Neural cell (in vitro differentiated cells): ENCODE measurements around the gene USP22. TPM values are rescaled to one million over a fixed set of nuclear protein-coding genes. Genes with fewer than 3 reads are reported as not detected.

ENCODE experiments used
- H2AFZ ChIP-seq: fragments of 200-600, 300-800 bp; sonication (generic), shearing (Covaris generic); 2 replicates; pipeline ENCODE4 v1.6.0; 2014; ENCODE audit warnings: low read depth, mild to moderate bottlenecking, antibody characterized with exemption, low read length, moderate library complexity
- H3F3A ChIP-seq: fragments of 200-600 bp; shearing (Covaris generic); 2 replicates; pipeline ENCODE4 v1.6.1; 2016; ENCODE audit warnings: mild to moderate bottlenecking, moderate library complexity, mixed read lengths, antibody characterized with exemption, low read length; ENCODE audit not compliant: insufficient read depth, poor library complexity, severe bottlenecking
- H3K27ac ChIP-seq: fragments of 200-600, 300-800 bp; sonication (generic), shearing (Covaris generic); 2 replicates; pipeline ENCODE4 v1.5.1; 2014; ENCODE audit warnings: mild to moderate bottlenecking, low read length, moderate library complexity
- H3K27me3 ChIP-seq: fragments of 300-800, 200-600 bp; sonication (generic), shearing (Covaris generic); 2 replicates; pipeline ENCODE4 v1.6.0; 2014; ENCODE audit warnings: mild to moderate bottlenecking, low read depth, low read length, moderate library complexity; ENCODE audit not compliant: insufficient read depth
- H3K36me3 ChIP-seq: fragments of 300-800, 200-600 bp; sonication (generic), shearing (Covaris generic); 2 replicates; pipeline ENCODE4 v1.5.1; 2014; ENCODE audit warnings: mild to moderate bottlenecking, antibody characterized with exemption, low read length, moderate library complexity; ENCODE audit not compliant: insufficient read depth
- H3K4me2 ChIP-seq: fragments of 300-800, 200-600 bp; sonication (generic), shearing (Covaris generic); 2 replicates; pipeline ENCODE4 v1.6.0; 2014; ENCODE audit warnings: mild to moderate bottlenecking, low read length
- H3K4me3 ChIP-seq: fragments of 300-800, 200-600 bp; sonication (generic), shearing (Covaris generic); 2 replicates; pipeline ENCODE4 v1.5.1; 2014; ENCODE audit warnings: mild to moderate bottlenecking, low read length, moderate library complexity
- H3K79me2 ChIP-seq: fragments of 200-600 bp; shearing (Covaris generic); replicated peaks from 2 replicates; pipeline ENCODE4 v1.6.0; 2014; ENCODE audit warnings: mild to moderate bottlenecking, low read length, moderate library complexity; ENCODE audit not compliant: insufficient read depth
- H3K9ac ChIP-seq: fragments of 300-800, 200-600 bp; sonication (generic), shearing (Covaris generic); 2 replicates; pipeline ENCODE4 v1.6.1; 2016; ENCODE audit warnings: mild to moderate bottlenecking, low read length, mixed read lengths
- H3K9me2 ChIP-seq: fragments of 200-600 bp; shearing (Covaris generic); 2 replicates; pipeline ENCODE4 v1.6.1; 2016; ENCODE audit warnings: mild to moderate bottlenecking, low read length, mixed read lengths; ENCODE audit not compliant: insufficient read depth
- H3K9me3 ChIP-seq: fragments of 200-600, 300-800 bp; sonication (generic), shearing (Covaris generic); 2 replicates; pipeline ENCODE4 v1.6.1; 2016; ENCODE audit warnings: mild to moderate bottlenecking, mixed run types, low read length, moderate library complexity, mixed read lengths
- H4K20me1 ChIP-seq: fragments of 200-600 bp; shearing (Covaris generic); 2 replicates; pipeline ENCODE4 v1.6.1; 2016; ENCODE audit warnings: mild to moderate bottlenecking, mixed run types; ENCODE audit not compliant: insufficient read depth
- EP300 ChIP-seq: fragments of 450-650 bp; conservative IDR thresholded peaks from 2 replicates; pipeline ENCODE4 v1.6.1; 2014; ENCODE audit warnings: antibody characterized with exemption, mild to moderate bottlenecking, moderate library complexity; ENCODE audit not compliant: poor library complexity, severe bottlenecking
- EZH2 ChIP-seq: fragments of 200-600, 300-800 bp; shearing (Covaris generic), sonication (generic); IDR thresholded peaks from 2 replicates; pipeline ENCODE4 v1.6.1; 2014; ENCODE audit warnings: antibody characterized with exemption, low read length, borderline replicate concordance, mild to moderate bottlenecking; ENCODE audit not compliant: insufficient read depth, poor library complexity, severe bottlenecking
- MXI1 ChIP-seq: fragments of 450-650 bp; conservative IDR thresholded peaks from 2 replicates; pipeline ENCODE4 v1.6.1; 2014; ENCODE audit warnings: antibody characterized with exemption, mild to moderate bottlenecking; ENCODE audit not compliant: poor library complexity, severe bottlenecking
- POLR2AphosphoS5 ChIP-seq: IDR thresholded peaks from 2 replicates; pipeline ENCODE4 v1.6.1; 2012
- RAD21 ChIP-seq: fragments of 450-650 bp; conservative IDR thresholded peaks from 2 replicates; pipeline ENCODE4 v1.6.1; 2014; ENCODE audit warnings: antibody characterized with exemption, mild to moderate bottlenecking, moderate library complexity
- SMC3 ChIP-seq: fragments of 450-650 bp; conservative IDR thresholded peaks from 2 replicates; pipeline ENCODE4 v1.6.1; 2014; ENCODE audit warnings: antibody characterized with exemption, mild to moderate bottlenecking, moderate library complexity; ENCODE audit not compliant: poor library complexity
- TAF1 ChIP-seq: IDR thresholded peaks from 2 replicates; pipeline ENCODE4 v1.6.1; 2012; ENCODE audit warnings: low read depth
- polyA plus RNA-seq: library from polyadenylated mRNA; depleted of rRNA; stranded (reverse); fragments of >200 nt; gene quantifications from 2 replicates; pipeline ENCODE4 v1.2.3, GENCODE V29; 2014
- TF ChIP-seq, protein P1 (sequence below): fragments of 450-650 bp; IDR thresholded peaks from 2 replicates; pipeline ENCODE4 v1.5.1; 2014; ENCODE audit warnings: antibody characterized with exemption, mild to moderate bottlenecking, moderate library complexity; ENCODE audit not compliant: poor library complexity, severe bottlenecking
- TF ChIP-seq, protein P2 (sequence below): IDR thresholded peaks from 2 replicates; pipeline ENCODE4 v1.6.1; 2012; ENCODE audit warnings: borderline replicate concordance

USP22 gene
- polyA plus RNA-seq, 1 donor from 2014 or later: 269 TPM

GRCh38 chr17:20966870-20967269 lies 75.9 kb downstream of the USP22 start:
- Histone ChIP-seq H4K20me1 (no peaks in the 10 kb centered on the region), H3F3A (no peaks in the 10 kb centered on the region), H3K36me3 (no peaks in the 10 kb centered on the region), H3K4me3 (no peak overlapping the region), H2AFZ (no peak overlapping the region), H3K4me2 (no peak overlapping the region), H3K27me3 (no peaks in the 10 kb centered on the region), H3K9me3 (no peaks in the 10 kb centered on the region), H3K27ac (no peak overlapping the region), H3K9ac (no peak overlapping the region), H3K9me2 (no peaks in the 10 kb centered on the region), H3K79me2 (no peaks in the 10 kb centered on the region)
- TF ChIP-seq POLR2AphosphoS5: no peak

DNA sequence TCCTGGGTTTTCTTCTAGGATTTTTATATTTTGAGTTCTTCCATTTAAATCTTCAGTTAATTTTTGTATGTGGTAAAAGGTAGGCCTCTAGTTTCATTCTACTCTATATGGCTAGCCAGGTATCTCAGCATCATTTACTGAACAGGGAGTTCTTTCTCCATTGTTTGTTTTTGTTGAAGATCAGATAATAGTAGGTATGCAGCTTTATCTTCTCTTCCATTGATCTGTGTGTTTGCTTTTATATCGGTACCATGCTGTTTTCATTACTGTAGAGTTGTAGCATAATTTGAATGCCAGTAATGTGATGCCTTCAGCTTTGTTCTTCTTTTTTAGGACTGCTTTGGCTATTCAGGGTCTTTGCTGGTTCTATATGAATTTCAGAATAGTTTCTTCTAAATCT lies 77.3 kb downstream of the USP22 start:
- Histone ChIP-seq H2AFZ (no peak overlapping the region), H3K79me2 (no peaks in the 10 kb centered on the region), H3K9me2 (no peaks in the 10 kb centered on the region), H3K27me3 (no peaks in the 10 kb centered on the region), H4K20me1 (no peaks in the 10 kb centered on the region), H3K9ac (no peak overlapping the region), H3K9me3 (no peaks in the 10 kb centered on the region), H3K27ac (no peak overlapping the region), H3K4me2 (no peak overlapping the region), H3K36me3 (peaks cover 3% of the 10 kb centered on the region), H3F3A (no peaks in the 10 kb centered on the region), H3K4me3 (no peak overlapping the region)
- TF ChIP-seq, protein P1, sequence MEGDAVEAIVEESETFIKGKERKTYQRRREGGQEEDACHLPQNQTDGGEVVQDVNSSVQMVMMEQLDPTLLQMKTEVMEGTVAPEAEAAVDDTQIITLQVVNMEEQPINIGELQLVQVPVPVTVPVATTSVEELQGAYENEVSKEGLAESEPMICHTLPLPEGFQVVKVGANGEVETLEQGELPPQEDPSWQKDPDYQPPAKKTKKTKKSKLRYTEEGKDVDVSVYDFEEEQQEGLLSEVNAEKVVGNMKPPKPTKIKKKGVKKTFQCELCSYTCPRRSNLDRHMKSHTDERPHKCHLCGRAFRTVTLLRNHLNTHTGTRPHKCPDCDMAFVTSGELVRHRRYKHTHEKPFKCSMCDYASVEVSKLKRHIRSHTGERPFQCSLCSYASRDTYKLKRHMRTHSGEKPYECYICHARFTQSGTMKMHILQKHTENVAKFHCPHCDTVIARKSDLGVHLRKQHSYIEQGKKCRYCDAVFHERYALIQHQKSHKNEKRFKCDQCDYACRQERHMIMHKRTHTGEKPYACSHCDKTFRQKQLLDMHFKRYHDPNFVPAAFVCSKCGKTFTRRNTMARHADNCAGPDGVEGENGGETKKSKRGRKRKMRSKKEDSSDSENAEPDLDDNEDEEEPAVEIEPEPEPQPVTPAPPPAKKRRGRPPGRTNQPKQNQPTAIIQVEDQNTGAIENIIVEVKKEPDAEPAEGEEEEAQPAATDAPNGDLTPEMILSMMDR: no peak
- TF ChIP-seq POLR2AphosphoS5 (no peak), RAD21 (no peak), EZH2 (no peak), EP300 (no peak), SMC3 (no peak), MXI1 (no peak), TAF1 (no peak)
- TF ChIP-seq, protein P2, sequence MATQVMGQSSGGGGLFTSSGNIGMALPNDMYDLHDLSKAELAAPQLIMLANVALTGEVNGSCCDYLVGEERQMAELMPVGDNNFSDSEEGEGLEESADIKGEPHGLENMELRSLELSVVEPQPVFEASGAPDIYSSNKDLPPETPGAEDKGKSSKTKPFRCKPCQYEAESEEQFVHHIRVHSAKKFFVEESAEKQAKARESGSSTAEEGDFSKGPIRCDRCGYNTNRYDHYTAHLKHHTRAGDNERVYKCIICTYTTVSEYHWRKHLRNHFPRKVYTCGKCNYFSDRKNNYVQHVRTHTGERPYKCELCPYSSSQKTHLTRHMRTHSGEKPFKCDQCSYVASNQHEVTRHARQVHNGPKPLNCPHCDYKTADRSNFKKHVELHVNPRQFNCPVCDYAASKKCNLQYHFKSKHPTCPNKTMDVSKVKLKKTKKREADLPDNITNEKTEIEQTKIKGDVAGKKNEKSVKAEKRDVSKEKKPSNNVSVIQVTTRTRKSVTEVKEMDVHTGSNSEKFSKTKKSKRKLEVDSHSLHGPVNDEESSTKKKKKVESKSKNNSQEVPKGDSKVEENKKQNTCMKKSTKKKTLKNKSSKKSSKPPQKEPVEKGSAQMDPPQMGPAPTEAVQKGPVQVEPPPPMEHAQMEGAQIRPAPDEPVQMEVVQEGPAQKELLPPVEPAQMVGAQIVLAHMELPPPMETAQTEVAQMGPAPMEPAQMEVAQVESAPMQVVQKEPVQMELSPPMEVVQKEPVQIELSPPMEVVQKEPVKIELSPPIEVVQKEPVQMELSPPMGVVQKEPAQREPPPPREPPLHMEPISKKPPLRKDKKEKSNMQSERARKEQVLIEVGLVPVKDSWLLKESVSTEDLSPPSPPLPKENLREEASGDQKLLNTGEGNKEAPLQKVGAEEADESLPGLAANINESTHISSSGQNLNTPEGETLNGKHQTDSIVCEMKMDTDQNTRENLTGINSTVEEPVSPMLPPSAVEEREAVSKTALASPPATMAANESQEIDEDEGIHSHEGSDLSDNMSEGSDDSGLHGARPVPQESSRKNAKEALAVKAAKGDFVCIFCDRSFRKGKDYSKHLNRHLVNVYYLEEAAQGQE: no peak

- Histone ChIP-seq H3K27ac (no peak overlapping the region), H3K36me3 (peaks cover 3% of the 10 kb centered on the region), H3K9me3 (no peaks in the 10 kb centered on the region), H4K20me1 (no peaks in the 10 kb centered on the region), H3K4me2 (no peak overlapping the region), H3K4me3 (no peak overlapping the region), H3K79me2 (no peaks in the 10 kb centered on the region), H3F3A (no peaks in the 10 kb centered on the region), H3K9ac (no peak overlapping the region), H2AFZ (no peak overlapping the region), H3K27me3 (no peaks in the 10 kb centered on the region), H3K9me2 (no peaks in the 10 kb centered on the region)
- no peak for TF ChIP-seq POLR2AphosphoS5
- no peak for TF ChIP-seq RAD21
- TF ChIP-seq, protein P1: no peak
- TF ChIP-seq, protein P2: no peak
- TF ChIP-seq SMC3: no peak
- no peak for TF ChIP-seq TAF1
- no peak for TF ChIP-seq EZH2
- TF ChIP-seq MXI1: no peak
- TF ChIP-seq EP300: no peak
Measured at GRCh38 chr17:20961586-20961985, 81.2 kb downstream of the USP22 start.
